ENCODE data around the gene ZBTB4. TPM values are rescaled to one million over a fixed set of nuclear protein-coding genes. Genes with fewer than 3 reads are reported as not detected.

Gene ZBTB4
- total and polyA plus RNA-seq, 9 of the 15 experiments (the other 6 are each of a cell fraction or from before 2014, with no cell fraction given), result 0.92 to 6.9 (median 3.3) TPM

DNA sequence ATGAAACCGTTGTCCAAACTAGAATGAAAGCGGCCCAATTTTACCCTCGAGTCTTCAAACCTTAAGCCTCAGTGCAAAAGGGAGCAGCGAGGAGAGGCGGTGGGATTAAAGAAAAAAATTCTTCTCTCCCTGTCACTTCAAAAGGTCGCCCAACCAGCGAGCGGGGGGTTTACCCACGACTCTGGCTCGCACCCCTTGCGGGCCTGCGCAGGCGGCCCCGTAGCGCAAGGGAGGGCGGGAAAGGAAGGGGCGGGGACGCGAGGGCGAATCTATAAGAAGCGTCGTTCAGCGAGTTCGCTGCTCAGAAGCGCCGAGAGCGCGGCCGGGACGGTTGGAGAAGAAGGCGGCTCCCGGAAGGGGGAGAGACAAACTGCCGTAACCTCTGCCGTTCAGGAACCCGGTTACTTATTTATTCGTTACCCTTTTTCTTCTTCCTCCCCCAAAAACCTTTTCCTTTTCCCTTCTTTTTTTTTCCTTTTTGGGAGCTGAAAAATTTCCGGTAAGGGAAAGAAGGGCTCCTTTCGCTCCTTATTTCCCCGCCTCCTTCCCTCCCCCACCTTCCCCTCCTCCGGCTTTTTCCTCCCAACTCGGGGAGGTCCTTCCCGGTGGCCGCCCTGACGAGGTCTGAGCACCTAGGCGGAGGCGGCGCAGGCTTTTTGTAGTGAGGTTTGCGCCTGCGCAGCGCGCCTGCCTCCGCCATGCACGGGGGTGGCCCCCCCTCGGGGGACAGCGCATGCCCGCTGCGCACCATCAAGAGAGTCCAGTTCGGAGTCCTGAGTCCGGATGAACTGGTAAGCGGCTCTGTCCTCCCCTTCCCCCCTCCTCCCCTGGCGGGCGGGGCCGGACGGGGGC, 4.9 kb upstream of the ZBTB4 start, which contains the start of gene POLR2A (continued):
- TF ChIP-seq, protein P1, sequence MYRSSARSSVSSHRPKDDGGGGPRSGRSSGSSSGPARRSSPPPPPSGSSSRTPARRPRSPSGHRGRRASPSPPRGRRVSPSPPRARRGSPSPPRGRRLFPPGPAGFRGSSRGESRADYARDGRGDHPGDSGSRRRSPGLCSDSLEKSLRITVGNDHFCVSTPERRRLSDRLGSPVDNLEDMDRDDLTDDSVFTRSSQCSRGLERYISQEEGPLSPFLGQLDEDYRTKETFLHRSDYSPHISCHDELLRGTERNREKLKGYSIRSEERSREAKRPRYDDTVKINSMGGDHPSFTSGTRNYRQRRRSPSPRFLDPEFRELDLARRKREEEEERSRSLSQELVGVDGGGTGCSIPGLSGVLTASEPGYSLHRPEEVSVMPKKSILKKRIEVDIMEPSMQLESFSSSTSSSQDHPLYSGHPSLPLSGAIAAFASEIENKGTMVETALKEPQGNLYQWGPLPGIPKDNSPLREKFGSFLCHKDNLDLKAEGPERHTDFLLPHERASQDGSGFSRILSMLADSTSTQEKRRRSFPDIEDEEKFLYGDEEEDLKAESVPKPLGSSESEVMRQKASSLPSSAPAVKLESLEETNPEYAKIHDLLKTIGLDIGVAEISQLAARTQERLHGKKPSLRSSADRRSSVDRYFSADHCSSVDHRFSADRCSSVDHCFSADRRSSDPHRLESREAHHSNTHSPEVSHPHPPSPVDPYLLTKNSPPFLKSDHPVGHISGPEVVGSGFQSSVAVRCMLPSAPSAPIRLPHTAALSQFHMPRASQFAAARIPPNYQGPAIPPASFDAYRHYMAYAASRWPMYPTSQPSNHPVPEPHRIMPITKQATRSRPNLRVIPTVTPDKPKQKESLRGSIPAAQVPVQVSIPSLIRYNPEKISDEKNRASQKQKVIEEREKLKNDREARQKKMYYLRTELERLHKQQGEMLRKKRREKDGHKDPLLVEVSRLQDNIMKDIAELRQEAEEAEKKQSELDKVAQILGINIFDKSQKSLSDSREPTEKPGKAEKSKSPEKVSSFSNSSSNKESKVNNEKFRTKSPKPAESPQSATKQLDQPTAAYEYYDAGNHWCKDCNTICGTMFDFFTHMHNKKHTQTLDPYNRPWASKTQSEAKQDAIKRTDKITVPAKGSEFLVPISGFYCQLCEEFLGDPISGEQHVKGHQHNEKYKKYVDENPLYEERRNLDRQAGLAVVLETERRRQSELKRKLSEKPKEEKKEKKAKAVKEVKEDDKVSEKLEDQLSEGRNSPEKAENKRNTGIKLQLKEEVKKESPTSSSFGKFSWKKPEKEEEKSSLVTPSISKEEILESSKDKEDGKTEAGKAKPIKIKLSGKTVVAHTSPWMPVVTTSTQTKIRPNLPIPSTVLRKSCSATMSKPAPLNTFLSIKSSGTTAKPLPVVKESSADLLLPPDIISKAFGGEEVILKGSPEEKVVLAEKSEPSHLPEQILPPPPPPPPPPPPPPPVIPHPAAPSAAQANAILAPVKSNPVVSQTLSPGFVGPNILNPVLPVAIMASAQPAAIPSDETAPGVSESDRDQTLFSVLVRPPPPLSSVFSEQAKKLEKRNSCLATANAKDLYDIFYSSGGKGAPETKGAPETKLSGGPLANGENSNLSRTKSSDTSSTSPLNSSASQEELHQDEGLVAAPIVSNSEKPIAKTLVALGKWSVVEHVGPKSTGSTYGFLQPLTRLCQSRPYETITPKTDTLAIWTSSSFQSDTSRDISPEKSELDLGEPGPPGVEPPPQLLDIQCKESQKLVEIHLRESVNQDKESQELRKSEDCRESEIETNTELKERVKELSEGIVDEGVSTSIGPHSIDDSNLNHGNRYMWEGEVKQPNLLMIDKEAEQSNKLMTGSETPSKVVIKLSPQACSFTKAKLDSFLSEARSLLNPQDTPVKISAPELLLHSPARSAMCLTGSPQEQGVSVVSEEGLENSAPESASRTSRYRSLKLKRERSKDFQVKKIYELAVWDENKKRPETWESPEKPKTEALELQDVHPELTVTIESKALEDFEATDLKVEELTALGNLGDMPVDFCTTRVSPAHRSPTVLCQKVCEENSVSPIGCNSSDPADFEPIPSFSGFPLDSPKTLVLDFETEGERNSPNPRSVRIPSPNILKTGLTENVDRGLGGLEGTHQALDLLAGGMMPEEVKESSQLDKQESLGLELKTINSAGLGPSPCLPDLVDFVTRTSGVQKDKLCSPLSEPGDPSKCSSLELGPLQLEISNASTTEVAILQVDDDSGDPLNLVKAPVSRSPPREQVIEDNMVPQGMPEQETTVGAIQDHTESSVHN (IDR thresholded peaks at IDR 0.05; ENCODE audit: borderline replicate concordance in 1 of 2, low read depth in 1 of 2), result peak in 1 of 2 experiments; percentile 72; a peak in 2 of 4 replicates
- TF ChIP-seq ZNF76 (CRISPR knock-in tag; IDR thresholded peaks at IDR 0.05; ENCODE audit: borderline replicate concordance) (no peak), TAL1 (IDR thresholded peaks at IDR 0.05) (0 out of 2 replicates have a peak, but pooled peaks have one; percentile 15), ZFP1 (CRISPR knock-in tag; IDR thresholded peaks at IDR 0.05) (peak; percentile 27; the same call in 1 of the 2 replicates), JUND (IDR thresholded peaks at IDR 0.05; ENCODE audit: borderline replicate concordance, low read depth, low read length) (peak; percentile 84), JUND (tag; IDR thresholded peaks at IDR 0.05; ENCODE audit: borderline replicate concordance, low read depth, low read length) (no peak; the same call in 2 of the 3 replicates), PHF8 (IDR thresholded peaks at IDR 0.05; ENCODE audit: borderline replicate concordance, low read length) (peak; percentile 65), SIN3A (IDR thresholded peaks at IDR 0.05; ENCODE audit: borderline replicate concordance in 2 of 2, control insufficient read depth in 1 of 2, low read depth in 2 of 2, low read length in 2 of 2) (peak in 1 of 2 experiments; percentile 55; a peak in 2 of 4 replicates), MTA1 (IDR thresholded peaks at IDR 0.05; ENCODE audit: borderline replicate concordance) (no peak), BRD4 (IDR thresholded peaks at IDR 0.05) (peak; percentile 89), LARP7 (IDR thresholded peaks at IDR 0.05) (peak; percentile 55; the same call in 1 of the 2 replicates), SUPT5H (IDR thresholded peaks at IDR 0.05) (peak; percentile 100), BCL6 (CRISPR knock-in tag; IDR thresholded peaks at IDR 0.05) (0 out of 2 replicates have a peak, but pooled peaks have one; percentile 61)
- TF ChIP-seq, protein P2, sequence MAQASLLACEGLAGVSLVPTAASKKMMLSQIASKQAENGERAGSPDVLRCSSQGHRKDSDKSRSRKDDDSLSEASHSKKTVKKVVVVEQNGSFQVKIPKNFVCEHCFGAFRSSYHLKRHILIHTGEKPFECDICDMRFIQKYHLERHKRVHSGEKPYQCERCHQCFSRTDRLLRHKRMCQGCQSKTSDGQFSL (CRISPR knock-in tag; IDR thresholded peaks at IDR 0.05), result peak; percentile 83
- TF ChIP-seq, protein P2 (tag; IDR thresholded peaks at IDR 0.05), result peak in 1 of 2 experiments; percentile 48; a peak in 1 of 4 replicates
- TF ChIP-seq, protein P3, sequence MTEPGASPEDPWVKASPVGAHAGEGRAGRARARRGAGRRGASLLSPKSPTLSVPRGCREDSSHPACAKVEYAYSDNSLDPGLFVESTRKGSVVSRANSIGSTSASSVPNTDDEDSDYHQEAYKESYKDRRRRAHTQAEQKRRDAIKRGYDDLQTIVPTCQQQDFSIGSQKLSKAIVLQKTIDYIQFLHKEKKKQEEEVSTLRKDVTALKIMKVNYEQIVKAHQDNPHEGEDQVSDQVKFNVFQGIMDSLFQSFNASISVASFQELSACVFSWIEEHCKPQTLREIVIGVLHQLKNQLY (CRISPR knock-in tag; conservative IDR thresholded peaks at IDR 0.05), result 0 out of 4 replicates have a peak, but pooled peaks of 1 of the 2 experiments have one; percentile 69
